ENCODE data around the gene SLBP.
"Not testable (repeated sequence)": the region's sequence is repeated elsewhere in the genome, so short reads cannot be mapped to it uniquely, and the experiment has no call there.

The SLBP gene

DNA sequence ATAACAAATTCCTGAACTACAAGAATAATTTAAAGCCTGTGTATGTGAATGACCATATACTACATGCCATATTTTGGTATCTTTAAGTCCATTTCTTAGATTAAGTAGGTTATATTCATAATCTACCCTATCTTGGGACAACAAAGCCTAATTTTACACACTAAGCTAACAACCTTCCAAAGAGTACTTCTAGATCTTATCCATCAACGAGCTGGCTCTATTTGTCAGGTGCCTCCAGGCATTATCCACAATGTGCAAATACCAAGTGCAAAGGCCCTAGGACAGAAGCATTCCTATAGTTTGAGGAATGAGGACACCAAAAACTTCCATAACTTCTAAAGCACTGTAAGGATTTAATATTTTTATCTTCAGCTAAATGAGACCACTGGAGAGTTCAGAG is 3.5 kb downstream of the SLBP start:
- DNase-seq: no peak

DNA sequence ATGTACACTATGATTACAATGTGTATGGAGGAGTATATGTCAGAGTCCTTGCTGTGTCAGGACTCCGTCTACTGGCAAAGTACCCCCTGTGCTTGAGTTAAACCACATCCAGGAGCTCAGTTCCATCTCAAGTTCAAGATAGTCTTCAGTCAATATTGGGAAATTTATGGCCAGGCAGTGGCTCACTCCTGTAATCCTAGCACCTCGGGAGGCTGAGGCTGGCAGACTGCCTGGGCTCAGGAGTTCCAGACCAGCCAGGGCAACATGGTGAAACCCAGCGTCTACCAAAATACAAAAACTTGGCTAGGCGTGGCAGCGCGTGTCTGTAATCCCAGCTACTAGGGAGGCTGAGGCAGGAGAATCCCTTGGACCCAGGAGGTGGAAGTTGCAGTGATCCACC is 5.8 kb downstream of the SLBP start:
- no peak for DNase-seq

DNA sequence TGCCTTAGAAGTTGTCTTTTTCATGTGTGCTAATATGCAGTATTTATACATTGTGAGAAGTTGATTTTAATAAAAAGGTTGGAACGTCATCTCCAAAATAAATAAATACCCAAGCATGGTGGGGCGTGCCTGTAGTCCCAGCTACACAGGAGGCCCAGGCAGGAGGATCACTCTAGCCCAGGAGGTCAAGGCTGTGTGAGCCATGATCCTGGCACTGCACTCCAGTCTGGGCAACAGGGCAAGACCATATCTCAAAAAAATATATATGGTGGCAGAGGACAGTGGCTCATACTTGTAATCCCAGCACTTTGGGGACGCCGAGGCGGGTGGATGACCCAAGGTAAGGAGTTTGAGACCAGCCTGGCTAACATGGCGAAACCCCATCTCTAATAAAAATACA is 6.4 kb downstream of the SLBP start:
- no peak for DNase-seq

DNA sequence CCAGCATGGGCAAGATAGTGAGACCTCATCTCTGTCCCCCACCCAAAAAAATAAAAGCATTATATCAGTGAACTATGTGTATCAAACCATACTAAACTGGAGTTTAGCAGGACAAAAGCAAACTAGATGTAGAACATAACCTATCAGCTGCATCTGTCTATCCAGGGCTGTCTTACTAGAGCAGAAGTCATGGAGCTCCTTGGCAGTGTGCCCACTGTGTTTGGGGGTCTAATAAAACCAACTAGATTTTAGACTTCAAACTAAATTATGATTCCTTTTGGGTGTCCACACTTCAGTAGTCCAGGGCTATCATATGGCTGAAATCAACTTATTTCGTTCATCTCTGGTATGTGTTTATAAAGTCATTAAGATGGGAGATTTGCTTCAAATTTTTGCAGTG is 8.3 kb downstream of the SLBP start:
- no peak for DNase-seq

DNA sequence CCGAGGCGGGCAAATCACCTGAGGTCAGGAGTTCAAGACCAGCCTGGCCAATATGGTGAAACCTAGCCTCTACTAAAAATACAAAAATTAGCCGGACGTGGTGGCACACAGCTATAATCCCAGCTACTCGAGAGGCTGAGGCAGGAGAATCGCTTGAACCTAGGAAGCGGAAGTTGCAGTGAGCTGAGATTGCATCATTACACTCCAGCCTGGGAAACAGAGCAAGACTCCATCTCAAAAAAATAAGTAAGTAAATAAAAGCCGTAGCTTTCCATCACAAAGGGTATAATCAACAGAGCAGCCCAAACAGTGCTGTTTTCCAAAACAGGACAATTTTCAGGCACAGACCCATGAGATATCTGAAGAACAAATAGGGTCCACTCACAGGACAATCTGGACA is 10.4 kb downstream of the SLBP start:
- not testable (repeated sequence) for DNase-seq

DNA sequence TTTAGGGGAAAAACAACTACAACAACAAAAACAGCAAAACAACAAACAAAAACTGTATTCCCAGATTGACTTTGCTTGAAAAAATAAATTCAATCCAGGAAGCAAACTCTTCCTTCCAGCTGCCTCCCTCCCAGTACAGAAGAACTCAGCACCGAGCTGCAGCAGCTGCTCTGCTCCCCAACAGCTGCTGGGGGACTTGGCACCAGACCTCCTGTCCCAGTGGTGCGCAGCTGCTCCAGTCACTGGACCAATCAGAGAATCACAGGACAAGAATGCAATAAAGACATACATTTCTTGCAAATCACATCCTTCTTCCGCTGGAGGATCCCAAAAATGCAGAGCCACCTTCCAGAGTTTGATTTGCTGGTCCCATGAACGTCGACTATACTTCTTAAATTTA is 16.2 kb downstream of the SLBP start:
- peak; percentile 33 for DNase-seq

DNA sequence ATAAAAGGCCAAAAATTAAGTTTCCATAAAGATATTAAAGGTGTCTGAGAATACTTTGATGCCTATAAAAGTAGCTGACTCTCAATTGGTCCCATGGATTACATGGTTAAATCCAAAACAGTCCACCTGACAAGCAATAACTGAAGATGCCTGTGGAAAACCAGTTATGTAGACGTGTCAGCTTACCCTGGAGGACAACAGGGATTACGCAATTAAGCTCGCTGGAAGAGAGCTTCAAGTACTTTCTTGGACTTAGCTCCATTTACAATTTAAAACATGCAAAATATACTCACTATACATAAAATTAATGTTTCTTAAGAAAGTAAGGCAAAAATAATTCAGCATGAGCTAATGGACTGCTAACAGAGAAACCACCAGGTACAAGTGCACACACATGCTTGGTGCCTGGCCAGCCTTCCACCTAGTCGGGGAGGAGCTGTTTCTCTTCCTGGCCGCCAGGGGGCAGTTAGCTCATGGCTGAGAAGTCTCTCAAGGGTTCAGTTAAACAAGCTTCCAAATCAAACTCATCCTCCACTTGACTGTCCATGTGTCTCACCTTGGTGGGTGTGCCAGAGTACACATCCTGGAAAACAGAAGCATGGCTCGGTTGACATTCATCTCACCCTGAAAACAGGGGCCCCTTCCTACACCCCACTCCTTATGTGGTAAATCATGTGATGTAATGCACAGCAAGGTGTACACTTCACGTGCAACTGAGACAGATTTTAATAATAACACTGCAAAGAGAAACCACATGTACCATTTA is 18.8 kb downstream of the SLBP start:
- DNase-seq: peak; percentile 88

DNA sequence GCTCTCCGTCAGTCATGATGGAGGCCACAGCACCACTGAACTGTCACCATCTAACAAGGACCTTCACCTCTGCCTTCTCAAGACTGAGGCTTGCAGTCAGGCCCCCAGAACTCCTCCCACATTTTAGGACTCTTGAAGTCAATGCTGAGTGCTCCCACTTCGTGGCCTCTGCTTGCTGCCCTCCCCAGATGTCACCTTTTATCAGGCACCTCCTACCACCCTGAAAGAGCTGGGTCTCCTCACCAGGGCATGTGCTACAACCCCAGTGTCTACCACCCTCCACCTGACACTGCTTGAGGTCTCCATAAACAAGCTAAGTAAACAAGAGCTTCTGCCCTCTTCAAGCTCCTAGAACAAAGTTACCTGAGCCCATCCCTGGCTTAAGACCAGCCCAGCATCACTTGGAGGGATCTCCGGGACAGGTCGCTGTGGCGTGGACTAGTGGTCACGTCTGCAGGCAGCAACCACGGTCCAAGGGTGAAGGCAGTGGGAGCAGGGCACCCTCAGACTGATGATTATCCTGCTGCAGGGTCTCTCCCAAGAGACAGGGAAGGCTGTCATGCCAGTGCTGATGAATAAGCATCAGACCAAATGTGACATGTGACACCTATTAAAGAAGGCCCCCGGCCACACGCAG is 20.3 kb downstream of the SLBP start:
- no peak for DNase-seq

DNA sequence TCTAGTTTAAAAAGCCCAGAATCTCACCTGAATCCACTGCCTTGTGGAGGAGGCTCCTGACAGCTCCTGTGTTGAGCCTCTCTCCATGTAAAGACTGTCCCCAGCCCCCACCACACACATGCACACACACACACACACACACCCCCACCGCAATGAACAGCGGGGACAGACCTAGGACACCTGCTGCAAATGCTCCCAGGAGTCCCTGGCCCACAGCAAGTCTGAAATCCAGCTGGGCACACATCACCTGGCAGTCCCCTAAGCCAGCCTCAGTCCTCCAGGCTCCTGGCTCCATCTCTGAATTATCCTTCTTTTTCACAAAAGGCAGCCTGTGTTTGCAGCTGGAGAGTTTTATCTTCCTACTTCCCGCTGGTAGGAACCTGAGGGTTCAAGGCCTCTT is 21.4 kb downstream of the SLBP start:
- no peak for DNase-seq

DNA sequence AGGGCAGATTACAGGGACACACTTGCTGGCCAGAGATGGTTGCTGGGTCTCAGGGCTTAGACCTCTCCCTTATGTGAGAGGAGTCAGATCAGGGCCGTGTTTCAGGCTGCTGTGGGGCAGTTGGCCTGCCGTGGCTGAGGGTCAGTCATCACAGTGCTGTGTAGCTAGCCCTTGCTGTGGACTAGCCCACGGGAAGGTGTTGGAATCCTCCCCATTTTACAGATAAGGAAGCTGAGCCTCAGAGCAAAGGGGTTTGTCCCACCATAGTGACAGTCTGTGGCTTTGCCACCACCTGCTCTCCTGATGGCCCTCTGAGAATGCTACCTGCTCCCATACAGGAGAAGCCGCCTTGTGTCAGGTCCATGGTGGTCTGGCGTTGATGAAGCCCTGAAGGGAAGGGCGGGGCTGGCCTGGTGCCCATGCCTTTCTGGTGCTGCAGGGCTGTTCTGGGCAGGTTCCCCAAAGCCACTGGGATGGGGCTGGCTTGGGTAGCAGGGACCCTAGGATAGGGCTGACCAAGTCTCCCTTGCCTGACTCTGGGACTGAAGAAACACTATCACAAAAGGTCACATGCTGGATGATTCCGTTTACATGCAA is 25.6 kb downstream of the SLBP start:
- DNase-seq: no peak

DNA sequence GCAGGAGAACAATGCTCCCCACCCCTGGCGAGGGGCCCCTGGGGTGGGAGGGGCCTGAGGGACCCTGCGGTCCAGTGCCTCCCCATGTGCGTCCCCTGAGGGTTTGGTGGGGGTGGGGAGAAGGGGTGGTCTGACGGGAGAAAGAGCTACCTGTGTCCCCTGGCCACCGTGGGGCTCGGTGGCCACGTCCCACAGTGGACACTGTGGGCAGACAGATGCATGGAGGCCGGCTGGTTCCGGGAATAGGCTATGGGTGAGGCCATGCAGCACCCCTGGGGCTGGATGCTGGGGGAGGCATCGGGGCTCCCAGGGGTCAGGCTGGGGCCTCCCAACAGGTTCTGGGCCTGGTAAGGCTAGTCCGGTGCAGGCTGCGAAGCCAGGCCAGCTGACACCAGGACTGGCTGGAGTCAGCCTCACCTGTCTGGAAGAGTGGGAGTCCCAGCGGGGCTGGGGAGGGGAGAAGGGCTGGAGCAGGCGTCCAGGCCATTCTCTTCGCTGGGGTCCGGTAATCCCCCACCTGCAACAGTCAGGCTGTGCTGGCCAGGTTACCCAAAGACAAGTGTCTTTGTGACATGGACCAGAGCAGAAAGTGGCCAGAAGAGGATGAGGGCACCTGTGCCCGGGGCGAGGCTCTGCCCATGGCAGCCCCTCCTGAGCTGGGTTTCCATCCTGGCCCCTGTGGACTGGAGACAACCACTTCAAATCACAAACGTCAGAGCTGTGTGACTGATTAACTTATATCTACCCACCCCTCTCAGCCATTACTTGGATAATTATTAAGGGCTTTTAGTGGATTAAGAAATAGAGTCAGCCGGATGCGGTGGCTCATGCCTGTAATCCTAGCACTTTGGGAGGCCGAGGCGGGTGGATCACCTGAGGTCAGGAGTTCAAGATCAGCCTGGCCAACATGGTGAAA is 26.6 kb downstream of the SLBP start:
- no peak for DNase-seq

DNA sequence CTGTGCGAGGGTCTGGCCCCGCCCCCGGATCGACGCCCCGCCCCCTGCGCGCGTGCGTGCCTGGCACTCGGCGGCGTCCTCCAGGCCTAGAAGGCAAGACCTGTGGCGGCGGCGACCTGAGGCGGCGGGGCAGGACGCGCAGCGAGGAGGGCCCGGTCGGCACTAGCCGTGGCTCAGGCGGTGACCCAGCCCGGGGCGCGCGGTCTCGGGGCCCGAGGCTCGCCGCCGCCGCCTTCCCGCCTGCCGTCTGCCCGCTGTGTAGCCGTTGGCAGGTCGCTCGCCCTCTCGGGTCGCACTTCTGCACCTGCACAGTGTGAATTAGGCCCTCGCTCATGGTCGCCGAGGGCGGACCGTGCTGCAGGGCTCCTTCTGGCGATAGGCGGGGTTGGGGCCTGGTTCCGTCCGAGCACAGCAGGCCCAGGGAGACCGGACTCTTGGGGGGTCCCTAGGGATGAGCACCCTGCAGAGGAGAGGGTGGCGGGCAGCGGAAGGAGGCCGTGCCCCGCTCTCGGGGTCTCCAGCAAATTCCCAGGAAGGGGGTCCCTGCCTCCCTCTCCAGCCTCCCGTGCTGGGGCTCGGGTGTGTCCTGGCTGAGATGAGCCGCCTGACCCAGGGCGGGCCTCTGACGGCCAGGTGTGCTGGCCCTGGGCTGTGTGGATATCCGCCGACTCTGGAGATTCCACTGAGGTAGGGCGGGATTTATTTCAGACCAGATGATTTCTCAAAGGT is 27.4 kb downstream of the SLBP start:
- DNase-seq: no peak

DNA sequence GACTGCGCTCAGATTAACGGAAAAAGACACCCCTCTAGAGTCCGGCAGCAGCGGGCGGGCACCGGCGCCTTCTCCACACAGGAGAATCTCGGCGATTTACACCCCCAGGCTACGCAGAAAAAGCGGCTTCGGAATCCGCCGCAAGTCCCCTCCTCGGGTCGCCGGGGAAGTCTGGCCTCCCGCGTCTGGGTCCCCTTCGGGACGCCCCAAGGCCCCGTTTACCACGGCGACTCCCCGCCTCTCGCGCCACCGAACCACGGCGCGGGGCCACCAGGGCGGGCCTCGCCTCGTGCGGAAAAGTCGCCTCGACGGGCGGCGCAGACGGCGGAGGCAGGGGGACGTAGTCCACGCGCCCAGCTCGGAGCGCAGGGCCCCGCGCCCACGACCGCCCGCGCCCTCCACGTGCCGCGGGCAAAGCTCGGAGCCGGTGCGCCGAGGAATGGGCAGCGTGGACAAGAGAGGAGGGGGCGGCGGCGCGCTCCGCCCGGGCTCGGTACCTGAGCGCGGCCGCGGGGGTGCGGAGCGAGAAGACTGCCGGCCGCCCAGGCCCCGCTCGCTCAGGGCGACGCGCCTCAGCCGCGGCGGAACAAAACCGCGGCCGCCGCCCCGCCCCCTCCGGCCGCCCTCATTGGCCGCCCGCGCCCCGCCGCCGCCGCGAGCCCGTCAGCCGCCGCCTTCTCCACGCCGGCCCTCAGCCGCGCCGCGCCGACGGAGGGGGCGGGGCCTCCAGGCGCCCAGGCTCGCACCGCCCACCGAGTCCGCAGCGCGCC is 28.2 kb downstream of the SLBP start, which contains the start of gene FAM53A:
TSS of gene FAM53A (minus strand) at position 578 of the 770 bp plus-strand sequence. CDS start 15,572 bp downstream, outside the sequence.
- peak; percentile 92 for DNase-seq

DNA sequence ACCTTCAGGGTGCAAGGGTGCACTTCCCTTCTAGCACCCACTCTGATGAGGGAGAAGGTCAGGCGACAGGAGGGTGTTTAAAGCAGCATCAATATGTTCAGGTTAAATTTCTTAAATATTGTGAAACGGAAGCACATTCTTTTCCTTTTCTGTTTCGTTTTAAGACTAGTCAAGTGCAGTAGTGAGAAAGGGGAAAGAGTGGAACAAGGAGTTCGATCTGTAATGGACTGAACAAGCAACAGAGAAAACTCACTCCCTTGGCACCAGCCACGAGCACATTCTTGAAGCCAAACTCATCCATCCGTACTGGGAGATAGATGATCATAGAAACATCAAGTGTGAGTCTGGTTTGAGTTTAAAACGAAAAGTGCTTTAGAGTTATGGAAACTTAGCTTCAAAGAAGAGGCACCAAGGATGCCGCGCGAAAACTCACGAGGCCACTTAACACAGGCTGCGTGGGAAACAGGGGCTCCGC is 28.8 kb downstream of the SLBP start:
- DNase-seq: peak; percentile 80

DNA sequence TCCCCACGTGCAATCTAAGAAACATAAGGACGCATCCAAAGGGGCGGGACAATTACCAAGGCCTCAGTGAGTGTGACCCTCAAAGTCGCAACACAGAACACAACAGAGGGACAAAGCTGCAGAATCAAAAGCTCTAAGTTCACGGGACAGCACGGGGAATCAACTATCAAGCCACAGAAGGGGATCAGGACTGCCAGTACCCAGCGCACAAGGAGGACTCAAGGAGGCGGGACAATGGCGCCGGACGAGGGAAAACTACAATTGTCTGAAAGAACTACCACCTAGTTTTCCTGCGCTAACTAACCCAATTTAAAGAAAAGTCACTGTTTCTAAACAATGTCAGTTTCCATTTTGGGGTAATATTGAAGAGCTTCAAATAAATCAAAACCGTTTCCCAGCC is 29.3 kb downstream of the SLBP start:
- peak; percentile 11 for DNase-seq

DNA sequence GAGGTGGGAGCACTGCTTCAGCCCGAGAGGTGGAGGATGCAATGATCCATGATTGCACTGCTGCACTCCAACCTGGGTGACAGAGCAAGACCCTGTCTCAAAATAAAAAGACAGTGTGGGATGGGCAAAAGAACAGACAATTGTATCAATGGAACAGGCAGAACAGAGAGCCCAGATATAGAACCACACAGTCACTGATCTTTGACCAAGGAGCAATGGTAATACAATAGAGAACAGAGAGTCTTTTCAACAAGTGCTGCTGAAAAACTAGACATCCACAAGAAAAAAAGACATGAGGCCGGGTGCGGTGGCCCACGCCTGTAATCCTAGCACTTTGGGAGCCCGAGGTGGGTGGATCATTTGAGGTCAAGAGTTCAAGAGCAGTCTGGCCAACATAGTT is 33.9 kb downstream of the SLBP start:
- DNase-seq: no peak

DNA sequence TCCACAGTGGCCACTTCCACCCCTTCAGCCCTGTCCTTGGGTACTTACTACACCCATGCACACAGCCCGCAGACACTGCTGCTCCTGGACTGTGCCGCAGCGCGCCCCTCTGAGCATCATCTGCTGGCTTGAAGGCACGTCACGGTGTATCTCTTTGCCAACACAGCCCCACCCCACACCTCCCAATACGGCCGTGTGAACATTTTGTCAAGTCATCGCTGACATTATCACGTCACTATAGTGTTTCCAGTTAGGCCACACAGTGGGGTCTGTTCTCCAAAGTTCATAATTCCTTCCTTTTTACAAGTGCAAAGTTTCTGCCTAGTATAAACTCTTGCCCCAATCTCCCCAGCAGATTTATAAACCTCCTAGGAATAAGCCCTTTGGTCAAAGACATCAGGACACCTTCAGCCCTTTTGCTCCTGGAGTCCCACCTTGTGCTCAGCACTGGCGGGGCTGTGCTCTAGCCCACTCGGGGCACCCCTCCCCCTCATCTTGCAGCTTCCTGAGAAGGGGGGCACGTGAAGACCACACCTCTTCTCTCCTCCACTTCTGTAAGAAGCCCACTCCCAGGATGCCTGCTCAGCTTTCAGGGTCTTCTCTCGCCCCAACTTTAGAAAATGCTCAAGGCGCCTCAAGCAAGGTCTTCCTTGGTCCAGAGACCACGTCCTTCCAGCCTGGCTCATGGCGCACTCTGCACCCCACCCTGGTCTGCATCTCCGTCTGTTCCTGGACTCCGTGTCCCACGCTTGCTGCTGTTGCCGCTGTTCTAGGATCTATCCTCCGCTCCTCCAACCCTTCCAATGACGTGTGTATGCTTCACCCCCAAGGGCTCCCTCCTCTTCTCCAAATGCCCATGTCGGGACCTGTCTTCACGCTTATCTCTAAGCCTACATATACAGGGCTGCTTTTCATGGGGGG is 35.3 kb downstream of the SLBP start:
- no peak for DNase-seq

DNA sequence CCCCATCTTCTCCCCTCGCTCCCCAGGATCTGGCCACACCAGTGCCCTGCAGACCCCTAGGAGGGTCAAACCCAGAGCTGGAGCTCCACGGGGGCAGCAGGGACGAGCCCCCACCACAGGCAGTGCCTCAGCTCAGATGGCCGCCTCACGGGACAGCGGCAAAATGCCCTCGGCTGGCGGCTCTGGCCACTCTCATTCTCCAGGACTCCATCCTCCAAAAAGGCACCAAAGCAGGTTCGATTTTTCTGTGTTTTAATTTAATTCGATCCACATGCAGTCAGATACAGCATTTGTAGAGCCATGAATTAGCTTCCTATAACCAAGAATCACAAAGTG is 36.3 kb downstream of the SLBP start:
- no peak for DNase-seq

DNA sequence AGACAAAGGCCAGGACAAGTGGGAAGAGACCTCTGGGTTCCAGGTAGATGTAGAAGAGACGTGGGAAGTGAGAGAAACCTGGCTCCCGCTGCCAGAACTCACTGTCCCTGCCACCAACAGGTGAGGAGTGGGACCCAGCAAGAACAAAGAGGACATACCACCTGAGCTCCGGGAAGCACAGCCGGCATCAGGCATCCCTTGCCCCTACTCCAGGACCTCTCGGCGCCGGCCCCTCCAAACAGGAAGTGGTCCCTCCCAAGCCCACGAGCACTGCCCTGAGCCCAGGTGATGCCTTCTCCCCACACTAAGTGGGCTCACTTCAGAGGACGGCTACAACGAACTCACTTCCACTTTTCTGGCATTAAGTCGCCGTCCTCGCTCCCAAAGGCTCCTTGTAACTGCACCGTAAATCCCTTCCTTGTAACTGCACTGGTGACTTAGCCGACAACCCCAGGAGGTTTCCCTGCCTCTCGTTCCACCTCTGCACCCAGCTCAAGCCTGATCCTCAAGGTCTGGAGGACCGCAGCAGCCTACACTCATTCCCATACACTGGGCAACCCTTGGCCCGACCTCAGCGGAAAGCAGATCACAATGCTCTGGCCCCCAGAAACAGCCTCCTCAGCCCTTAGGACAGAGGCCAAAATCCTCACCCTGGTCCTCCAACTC is 36.9 kb downstream of the SLBP start:
- DNase-seq: no peak

DNA sequence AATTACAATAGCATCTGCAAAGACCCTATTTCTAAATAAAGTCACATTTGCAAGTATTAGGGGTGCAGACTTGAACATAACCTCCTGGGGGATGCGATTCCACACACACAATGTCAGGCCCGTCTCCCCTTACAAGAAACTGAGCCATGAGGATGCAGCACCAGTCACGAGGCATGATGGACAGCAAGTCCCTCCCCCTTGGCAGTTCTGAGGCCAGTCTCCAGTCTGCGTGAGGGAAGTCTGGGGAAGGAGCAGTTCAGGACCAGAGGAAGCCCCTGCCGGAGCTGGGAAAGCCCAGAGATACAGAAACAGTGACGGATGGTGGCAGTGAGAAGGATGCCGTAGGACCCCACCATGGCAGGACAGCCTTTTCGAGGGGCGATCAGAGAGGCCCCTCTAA is 37.4 kb downstream of the SLBP start:
- DNase-seq: no peak
